GM12873 (cell line): ENCODE measurements around the gene PCGF6.
A peak's percentile ranks its signal among the peaks of the same experiment; 100 is the strongest.

Experiments
- CTCF ChIP-seq: IDR thresholded peaks from 2 replicates; pipeline ENCODE4 v1.5.1; 2012; ENCODE audit warnings: low read depth, mild to moderate bottlenecking, moderate library complexity, low read length, control low read depth; ENCODE audit not compliant: insufficient read depth; ENCODE audit errors: missing control alignments

PCGF6 gene

DNA sequence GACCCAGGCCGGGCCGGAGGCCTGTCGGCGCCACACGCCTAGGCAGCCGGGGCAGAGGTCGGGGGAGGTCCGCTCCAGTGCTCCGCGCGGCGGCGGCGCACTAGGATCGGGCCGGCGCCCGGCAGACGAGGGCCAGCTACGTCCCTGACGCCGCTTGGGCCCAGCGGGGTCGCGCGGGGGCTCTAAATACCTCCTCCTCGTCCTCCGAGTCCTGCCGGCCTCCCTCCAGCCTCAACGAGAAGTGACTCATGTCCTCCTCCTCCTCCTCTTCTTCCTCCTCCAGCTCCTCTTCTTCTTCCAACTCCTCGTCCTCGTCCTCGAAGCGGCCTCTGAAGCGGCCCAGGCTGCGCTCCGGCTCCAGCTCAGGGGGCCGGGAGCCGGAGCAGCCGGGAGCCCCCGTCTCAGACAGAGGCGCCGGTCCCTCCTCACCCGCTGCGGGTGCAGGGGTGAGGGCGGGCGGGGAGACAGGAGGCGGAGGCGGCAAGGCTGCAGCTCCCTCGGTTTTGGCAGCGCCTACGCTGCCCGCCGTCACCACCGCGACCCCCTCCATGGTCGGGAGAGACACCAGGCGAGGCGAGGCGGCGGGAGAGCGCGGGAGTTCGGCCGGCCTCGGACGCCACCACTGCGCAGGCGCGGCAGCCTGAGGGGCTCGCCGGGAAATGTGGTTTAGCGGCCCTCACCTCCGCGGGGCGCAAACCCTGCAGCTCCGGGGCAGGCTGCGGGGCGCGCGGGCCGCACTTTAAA is at the start of gene PCGF6:
Gene PCGF6 (minus strand): TSS at position 624 of the 744 bp plus-strand sequence. CDS start 74 bp downstream, at position 550.
- no peak for TF ChIP-seq CTCF

DNA sequence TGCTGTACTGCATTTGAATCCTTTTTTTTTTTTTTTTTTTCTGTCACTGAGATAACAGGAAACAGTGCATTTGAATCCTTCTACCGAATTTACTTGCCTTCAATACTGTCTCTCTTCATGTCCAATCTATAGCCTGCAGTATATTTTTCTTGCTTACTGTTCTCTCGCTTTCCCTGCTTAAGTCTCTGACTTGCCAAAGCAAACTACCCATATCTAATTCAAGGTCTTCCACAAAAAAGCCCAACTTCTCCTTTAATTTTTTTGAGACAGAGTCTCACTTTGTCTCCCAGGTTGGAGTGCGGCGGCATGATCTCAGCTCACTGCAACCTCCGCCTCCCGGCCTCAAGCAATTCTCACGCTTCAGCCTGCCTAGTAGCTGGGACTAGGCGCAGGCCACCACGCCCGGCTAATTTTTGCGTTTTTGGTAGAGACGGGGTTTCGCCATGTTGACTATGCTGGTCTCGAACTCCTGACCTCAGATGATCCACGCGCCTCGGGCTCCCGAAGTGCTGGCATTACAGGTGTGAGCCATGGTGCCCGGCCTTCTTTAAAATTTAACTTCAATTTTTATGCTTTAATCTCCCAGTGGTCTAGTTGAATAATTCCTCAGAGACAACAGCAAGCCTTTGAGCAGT is 46.4 kb upstream of the PCGF6 start:
- TF ChIP-seq CTCF: no peak

DNA sequence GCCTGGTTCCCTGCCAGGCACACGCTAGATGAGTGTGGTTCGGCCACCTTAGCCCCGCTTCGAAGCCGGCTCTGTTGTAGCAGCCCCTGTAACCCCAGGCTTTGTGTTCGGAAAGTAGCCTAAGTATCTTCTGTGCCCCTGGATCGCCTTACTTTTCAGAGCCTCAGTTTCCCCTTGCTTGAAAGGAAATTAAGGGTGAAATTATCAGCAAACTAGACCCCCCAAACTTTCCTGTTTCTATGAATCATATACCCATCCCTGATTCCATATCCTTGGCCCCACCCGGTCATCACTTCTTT is 45.8 kb upstream of the PCGF6 start:
- TF ChIP-seq CTCF: no peak

DNA sequence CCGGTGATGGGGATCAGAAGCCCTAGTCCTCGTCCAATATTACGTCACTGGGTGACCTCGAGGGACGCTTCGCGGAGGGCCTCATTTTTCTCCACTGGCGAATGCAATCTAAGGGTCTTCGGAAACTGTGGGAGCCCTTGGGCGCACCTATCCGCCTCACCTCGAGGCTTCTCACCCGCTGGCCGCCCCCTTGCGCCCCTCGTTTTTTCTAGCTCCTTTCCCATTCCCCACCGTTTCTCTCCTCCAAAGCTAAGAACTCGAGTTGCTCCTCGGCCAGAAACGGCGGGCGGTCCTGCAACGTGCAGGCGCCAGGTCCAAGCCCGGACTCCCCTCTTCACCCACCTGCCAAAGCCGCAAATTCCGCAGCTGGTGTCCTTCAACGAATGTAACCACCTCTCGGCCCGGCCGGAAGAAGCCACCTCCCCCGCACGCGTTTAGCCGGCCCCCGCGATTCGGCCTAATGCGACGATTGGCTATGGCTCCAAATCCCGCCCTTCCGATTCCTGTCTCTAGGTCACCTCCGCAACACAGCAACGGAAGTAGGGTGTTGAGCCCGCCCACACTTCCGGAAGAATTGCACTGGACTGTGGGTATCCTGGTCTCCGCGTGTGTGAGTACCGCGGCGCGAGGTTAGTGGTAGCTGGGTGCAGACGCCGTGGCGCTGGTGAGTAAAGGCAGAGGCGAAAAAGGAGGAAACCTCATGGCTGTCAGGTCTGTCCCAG is 45.3 kb upstream of the PCGF6 start, which contains the start of the genes ATP5MK and PDCD11:
Gene ATP5MK (minus strand): TSS at position 409 of the 722 bp plus-strand sequence. CDS start 4,018 bp downstream, outside the sequence.
Gene PDCD11 (plus strand): TSS at position 560 of the 722 bp plus-strand sequence. CDS start 1,801 bp downstream, outside the sequence.
- TF ChIP-seq CTCF: peak; percentile 42

GRCh38 chr10:103395754-103396066 is 44.8 kb upstream of the PCGF6 start:
- TF ChIP-seq CTCF: no peak

GRCh38 chr10:103394180-103394579 is 43.2 kb upstream of the PCGF6 start:
- TF ChIP-seq CTCF: no peak

DNA sequence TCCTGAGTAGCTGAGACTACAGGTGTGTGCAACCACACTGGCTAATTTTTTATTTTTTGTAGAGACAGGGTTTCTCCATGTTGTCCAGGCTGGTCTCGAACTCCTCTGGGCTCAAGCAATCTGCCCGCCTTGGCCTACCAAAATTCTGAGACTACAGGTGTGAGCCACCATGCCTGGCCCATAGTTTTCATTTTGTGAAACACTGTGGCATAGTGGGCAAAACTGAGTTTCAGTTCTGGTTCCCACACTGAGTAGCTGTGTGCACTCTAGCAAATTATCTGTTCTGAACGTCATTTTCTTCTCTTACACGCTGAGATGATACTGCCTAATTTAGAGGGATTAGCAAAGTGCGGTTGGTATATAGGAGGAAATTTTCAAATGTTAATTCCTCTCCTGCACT is 31.8 kb upstream of the PCGF6 start:
- no peak for TF ChIP-seq CTCF
